HL-60/S4 treated with phorbol 12-myristate 13-acetate at 8.2 ng/mL for 4 days and 3 days (cell line): ENCODE results near the gene CREB3L2.
"Not testable (repeated sequence)": the region's sequence is repeated elsewhere in the genome, so short reads cannot be mapped to it uniquely, and the experiment has no call there.

Source experiments
- in situ Hi-C: fragments of 300-500 bp; cut with MboI; formaldehyde crosslinking; loops from 2 replicates; pipeline ENCODE4 v1.15.0; 2022; ENCODE audit warnings: low sequenced_read_pairs

CREB3L2 gene

DNA sequence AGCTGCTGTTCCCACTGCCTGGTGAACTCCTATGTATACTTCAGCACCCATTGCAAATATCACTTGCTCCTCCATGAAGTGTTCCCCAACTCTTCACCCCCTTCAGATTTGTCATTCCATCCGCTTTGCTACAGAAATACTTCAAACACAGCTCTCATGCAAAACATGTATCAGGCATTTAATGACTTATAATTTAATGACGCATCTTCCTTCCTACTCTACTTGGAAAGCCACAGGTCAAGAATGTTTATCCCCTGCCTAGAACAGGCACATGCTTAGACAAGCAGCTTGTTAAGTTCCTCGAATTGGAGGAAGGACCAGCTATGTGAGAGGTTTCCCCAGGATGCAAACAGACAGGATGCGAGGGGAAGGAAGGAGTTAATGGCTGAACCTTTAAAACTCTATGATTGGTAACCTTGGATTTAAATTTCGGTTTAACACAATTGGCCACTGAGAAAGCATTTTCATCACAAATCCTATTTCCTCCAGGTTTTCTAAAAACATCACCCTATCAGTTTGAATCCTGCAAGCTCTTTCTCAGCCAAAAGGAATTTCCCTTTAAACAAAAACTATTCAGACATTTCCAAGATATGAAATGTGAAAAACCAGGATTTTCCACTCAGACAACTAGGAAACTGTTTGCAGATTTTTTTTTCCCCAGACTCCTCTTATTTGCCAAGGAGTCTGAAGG lies 11.5 kb downstream of the CREB3L2 start:
- in situ Hi-C loops = loop anchor here (10.0 kb wide), 1 partner anchor 56 kb away; no protein-coding TSS in a partner anchor

GRCh38 chr7:137989590-137989989 lies 12.3 kb downstream of the CREB3L2 start:
- in situ Hi-C loops = no loop called here

GRCh38 chr7:137989094-137989493 lies 12.8 kb downstream of the CREB3L2 start:
- in situ Hi-C loops = no loop called here

- in situ Hi-C loops = no loop called here
Observed at GRCh38 chr7:137987968-137988367, 13.9 kb downstream of the CREB3L2 start.

DNA sequence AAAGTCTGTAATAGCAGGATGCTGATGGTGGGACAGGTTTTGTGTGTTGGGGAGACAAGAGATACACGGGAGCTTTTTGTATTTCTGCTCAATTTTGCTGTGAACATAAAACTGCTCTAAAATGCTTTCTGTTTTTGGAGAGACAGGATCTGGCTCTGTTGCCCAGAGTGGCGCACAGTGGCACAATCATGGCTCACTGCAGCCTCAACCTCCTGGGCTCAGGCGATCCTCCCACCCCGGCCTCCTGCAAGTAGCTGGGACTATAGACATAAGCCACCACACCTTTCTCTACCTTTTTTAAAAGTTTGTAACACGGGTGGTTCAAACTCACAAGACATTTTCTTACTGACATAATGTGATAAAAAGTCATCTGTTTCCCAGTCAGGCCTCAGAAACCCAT lies 14.3 kb downstream of the CREB3L2 start:
- in situ Hi-C loops = no loop called here

GRCh38 chr7:137987018-137987349 lies 14.9 kb downstream of the CREB3L2 start:
- in situ Hi-C loops = no loop called here

DNA sequence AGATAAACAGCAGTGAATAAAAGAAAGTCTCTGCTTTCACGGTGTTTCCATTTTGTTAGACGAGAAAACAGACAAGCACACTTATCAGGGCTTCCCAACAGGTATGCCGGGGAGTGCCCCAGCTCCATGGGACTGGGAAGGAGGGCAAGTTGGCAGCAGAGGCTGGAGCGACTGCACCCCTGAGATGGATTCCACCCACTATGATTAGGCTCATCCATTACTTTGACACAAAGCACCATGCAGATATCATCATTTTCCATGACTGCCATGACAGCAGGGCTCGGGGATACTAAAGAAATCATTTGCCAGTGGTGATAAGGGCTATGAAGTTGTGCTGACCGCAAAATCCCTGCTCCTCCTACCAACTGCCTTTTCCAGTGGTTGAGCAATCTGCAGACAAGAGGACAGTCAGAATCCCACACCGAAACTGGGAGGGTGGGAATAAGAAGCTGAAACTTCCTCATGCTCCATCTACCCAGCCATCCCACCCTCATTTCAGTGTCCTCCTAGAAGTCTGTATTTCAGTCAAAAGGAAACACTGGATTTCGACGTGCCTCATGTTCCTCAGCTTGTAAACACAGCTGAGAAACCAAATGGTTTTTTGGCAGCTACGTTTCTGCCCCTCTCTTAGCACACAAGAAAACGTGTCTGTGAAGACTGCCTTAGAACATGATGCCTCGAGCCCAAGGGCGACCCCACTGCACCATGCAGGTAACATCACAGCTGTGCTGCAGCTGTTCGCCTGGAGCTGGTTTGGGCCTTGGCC lies 15.5 kb downstream of the CREB3L2 start:
- in situ Hi-C loops = no loop called here

DNA sequence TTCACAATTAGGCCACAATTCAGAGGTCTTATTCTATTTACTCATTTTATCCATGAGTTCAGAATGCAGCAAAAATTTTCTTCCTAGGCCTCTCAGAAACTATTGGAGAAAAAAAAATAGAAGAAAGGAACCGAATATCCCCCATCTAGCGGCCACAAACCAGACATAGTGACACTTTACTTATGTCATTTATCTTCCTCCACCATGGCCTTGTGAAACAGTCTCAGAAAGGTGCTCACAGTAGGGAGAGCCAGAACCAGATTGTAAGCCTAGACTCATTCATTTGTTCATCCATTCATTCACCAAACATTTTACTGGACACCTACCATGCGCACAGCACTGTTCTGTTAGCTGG lies 16.0 kb downstream of the CREB3L2 start:
- in situ Hi-C loops = no loop called here

DNA sequence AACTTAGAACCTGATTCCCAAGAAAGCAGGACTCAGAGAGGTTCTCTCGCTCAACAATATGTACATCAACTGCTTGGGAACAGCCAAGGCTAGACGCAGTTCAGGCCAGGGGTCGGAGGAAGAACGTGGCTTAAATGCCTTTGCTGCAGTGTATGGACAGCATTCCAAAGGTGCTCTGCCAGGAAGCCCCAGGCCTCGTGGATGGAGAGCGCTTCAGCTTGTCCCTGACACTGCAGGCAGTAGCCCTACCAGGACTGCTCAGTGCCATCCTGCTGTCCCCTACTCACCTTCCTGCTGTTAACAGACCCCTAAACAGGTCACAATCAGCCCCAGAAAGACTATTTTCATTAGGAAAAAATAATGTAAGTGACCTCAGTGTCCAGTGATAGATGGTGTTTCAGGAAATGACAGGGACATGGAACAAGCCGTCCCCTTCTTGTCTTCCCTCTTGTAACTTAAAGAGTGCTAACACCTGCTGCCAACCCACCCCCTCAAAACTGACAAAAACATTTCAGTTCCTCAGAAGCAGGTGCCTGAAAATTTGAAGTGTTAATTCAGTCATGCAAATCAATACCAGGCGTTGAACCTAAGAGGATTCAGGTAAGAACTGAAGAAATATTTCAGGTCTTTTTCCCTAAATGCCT lies 16.5 kb downstream of the CREB3L2 start:
- in situ Hi-C loops = no loop called here

GRCh38 chr7:137984181-137985041 lies 17.5 kb downstream of the CREB3L2 start:
- in situ Hi-C loops = no loop called here

GRCh38 chr7:137983323-137984008 lies 18.4 kb downstream of the CREB3L2 start:
- in situ Hi-C loops = no loop called here

- in situ Hi-C loops = not testable (repeated sequence)
Observed at GRCh38 chr7:137982394-137982793, 19.5 kb downstream of the CREB3L2 start.

DNA sequence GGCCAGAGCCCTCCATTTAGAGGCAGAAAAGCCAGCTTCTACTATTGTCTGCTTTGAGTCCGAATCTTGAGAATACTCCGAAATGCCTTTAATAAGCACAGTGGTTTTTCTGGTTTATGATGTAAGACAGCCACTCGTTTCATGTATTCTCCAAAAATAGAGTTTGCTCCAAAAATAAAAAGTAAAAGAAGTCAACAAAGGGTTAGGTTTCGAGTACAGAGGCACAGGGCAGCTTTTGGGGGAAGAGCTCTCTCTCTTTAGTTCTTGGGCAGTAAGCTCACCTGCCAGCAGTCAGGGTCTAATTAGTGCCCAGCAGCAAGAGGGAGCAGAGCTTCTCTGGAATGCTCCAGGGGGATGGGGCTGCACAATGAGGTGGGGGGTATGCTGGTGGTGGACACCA lies 20.2 kb downstream of the CREB3L2 start:
- in situ Hi-C loops = no loop called here

DNA sequence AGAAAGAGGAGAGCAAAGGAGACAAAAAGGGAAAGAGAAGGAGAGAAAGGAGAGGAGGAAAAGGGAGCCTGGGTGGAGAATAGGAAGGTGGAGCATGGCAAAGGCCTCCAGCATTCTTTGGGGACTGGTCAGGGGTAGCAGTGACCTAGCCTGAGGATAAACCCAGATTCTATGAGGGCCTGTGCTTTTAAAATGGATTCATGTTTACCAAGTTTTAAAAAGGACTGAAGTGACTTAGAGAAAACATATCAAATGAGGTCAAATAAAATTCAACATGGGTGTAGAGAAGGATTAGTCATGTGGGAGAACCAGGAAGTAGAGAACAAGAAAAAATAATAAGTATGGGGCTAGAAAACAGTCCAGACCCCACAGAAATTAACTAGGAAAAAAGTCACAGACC lies 20.7 kb downstream of the CREB3L2 start:
- in situ Hi-C loops = no loop called here

- in situ Hi-C loops = no loop called here
Observed at GRCh38 chr7:137980308-137980707, 21.6 kb downstream of the CREB3L2 start.

DNA sequence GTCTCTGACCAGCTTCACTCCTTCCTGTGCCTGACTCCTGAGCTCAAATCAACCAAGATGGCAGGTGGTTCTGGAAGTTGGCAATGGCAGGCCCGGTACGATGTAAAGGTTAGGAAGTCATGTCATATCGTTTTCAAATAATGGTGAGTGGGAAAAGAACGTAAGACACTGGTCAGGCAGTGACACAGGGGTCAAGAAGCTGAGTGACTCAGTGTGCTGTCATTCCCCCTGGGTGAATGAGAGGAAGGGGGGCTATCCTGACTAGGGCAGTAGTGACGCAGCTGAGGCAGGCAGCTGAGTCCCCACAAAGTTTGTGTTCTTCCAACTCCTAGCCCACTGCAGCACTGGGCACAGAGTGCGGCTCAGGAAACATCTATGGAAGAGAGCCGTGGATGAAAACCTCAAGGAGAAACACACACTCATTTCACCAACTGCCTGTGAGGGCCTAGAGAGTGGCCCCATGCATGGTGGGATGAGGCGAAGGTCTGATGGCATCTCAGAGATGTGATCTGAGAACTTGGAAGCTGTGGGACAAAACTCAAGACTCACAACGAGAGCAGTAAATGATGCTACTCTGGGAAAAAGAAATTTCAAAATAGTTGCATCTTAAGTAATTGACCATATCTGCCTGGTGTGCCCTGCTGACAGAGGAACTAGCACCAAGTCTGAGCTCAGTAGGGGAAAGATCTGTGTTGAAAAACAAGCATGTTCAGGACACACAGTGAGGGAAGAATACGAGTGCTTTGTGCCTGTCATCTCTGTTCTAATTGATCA lies 23.2 kb downstream of the CREB3L2 start:
- in situ Hi-C loops = no loop called here

GRCh38 chr7:137977173-137977572 lies 24.7 kb downstream of the CREB3L2 start:
- in situ Hi-C loops = no loop called here

GRCh38 chr7:137976696-137977095 lies 25.2 kb downstream of the CREB3L2 start:
- in situ Hi-C loops = no loop called here

DNA sequence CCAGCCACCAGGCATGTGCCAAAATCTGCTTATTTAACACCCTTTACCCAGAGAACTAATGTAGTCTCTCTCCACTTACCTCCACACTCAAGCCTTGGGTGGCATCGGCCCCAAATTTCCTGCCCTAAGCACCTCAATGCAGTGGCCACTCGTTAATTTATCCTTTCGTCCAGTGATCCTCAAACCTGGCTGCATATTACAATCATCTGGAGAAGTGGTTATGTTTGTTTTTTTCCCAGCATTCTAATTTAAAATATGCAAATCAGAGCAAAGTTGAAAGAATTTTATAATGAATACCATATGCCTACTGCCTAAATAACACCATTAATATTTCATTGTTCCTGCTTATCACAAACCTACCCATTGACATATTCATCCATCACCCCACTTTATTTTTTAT lies 25.7 kb downstream of the CREB3L2 start:
- in situ Hi-C loops = no loop called here

DNA sequence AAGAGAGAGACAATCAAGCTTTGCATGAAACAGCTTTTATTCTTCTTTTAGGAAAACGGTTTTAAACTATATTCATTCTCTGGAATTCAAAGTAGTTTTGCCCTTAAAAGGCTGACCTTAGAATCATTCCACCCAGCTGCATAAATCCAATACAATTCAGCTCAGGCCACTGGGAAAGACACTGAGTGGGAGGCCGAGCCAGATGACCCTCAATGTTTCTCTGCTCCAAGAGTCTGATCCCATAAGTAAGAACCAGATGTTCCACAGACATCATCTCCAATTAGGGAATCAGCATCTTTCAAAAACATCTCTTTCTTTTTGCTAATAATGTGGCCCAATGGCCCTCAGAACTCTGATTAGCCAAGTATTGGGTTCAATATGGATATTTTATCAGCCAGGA lies 26.1 kb downstream of the CREB3L2 start:
- in situ Hi-C loops = no loop called here
